SH-SY5Y (cell line): ENCODE data around the gene DISC1.

Source experiments
- GATA2 ChIP-seq: IDR thresholded peaks from 2 replicates; pipeline ENCODE4 v1.6.1; 2011; ENCODE audit warnings: mild to moderate bottlenecking, low read depth, low read length
- GATA3 ChIP-seq: IDR thresholded peaks from 2 replicates; pipeline ENCODE4 v1.6.1; 2011; ENCODE audit warnings: low read depth, mild to moderate bottlenecking, low read length, moderate library complexity

DNA sequence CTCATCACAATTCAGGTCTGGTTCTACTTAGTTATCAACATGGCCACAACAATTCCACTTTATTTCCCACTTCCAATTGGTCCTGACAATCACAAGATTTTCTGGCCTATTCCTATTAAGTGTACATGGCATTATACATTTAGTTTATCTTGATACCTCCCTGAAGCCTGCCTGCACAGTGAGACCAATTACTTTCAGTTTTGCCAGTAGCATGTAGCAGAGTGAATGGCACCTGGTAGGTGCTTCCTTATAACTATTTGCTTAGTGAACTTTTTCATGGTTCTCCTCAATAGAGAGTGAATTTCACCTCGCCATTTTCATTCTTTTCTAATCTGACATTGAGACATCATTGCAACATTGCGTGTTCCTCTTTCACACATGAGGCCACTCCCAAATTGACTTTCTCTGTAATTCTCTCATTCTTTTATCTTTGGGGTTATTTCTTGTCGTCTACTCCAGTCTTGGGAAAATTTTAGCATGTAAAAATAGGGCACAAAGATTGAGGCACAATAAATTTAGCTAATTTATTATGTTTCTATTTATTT is 124.3 kb downstream of the DISC1 start:
- TF ChIP-seq GATA2 (no peak), GATA3 (no peak)
